ENCODE measurements around the gene CLDN10. TPM values are rescaled to one million over a fixed set of nuclear protein-coding genes. Genes with fewer than 3 reads are reported as not detected.
"Not testable (repeated sequence)": the region's sequence is repeated elsewhere in the genome, so short reads cannot be mapped to it uniquely, and the experiment has no call there.

Gene CLDN10
- total and polyA plus RNA-seq, 12 donors, result 0.21 to 0.72 (median 0.28) TPM; not detected in 4

DNA sequence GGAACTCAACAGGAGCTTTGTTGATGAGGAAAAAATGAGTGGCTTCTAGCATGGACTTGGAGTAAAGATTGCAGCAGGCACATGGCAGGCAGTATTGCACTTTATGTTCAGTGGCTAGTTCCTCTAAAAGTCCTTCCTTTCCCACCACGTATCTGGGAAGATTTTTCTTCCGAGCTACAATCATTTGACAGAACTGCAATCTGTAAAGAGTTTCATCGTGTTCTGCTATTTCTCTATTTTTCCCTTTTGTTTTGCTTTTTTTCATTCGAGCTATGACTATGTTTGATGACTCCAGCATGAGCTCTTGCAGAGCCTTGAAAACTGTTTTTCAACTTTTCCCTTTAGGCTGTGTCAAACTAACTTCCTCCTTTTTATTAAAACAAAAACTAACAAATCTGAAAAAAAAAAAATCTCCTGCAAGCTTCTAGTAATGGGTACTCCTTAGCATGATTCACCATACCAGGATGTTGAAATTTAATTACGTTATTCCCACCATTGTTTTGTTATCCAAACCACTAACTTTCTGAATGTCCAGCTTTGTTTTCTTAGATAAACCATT lies 12.3 kb downstream of the CLDN10 start:
- ATAC-seq (peak in 1 of 8 donors; percentile 22), DNase-seq (no peak)
- TF ChIP-seq, protein P1, sequence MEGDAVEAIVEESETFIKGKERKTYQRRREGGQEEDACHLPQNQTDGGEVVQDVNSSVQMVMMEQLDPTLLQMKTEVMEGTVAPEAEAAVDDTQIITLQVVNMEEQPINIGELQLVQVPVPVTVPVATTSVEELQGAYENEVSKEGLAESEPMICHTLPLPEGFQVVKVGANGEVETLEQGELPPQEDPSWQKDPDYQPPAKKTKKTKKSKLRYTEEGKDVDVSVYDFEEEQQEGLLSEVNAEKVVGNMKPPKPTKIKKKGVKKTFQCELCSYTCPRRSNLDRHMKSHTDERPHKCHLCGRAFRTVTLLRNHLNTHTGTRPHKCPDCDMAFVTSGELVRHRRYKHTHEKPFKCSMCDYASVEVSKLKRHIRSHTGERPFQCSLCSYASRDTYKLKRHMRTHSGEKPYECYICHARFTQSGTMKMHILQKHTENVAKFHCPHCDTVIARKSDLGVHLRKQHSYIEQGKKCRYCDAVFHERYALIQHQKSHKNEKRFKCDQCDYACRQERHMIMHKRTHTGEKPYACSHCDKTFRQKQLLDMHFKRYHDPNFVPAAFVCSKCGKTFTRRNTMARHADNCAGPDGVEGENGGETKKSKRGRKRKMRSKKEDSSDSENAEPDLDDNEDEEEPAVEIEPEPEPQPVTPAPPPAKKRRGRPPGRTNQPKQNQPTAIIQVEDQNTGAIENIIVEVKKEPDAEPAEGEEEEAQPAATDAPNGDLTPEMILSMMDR (IDR thresholded peaks at IDR 0.05), result no peak
- Histone ChIP-seq H3K4me3 (no peak overlapping the region), H3K36me3 (no peaks in the 10 kb centered on the region), H3K27me3 (peaks cover 0 to 12% (median 0%) of the 10 kb centered on the region in 7 donors), H3K27ac (peak overlapping the region in 1 of 10 donors; percentile 28), H3K9me3 (peaks cover 0 to 4% (median 0%) of the 10 kb centered on the region in 11 donors), H3K4me1 (peaks cover 0 to 13% (median 0%) of the 10 kb centered on the region in 9 donors)
- intact Hi-C loops (cut with DNase I), result no loop called here
- WGBS, 2 donors, result 47 to 61% methylated on average over 5 of the region's 5 CpGs

DNA sequence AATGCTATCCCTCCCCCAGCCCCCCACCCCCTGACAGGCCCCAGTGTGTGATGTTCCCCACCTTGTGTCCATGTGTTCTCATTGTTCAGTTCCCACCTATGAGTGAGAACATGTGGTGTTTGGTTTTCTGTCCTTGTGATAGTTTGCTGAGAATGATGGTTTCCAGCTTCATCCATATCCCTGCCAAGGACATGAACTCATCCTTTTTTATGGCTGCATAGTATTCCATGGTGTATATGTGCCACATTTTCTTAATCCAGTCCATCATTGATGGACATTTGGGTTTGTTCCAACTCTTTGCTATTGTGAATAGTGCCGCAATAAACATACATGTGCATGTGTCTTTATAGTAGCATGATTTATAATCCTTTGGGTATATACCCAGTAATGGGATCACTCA lies 13.2 kb downstream of the CLDN10 start:
- intact Hi-C loops (cut with DNase I); H3K27me3 ChIP-seq; H3K9me3 ChIP-seq; H3K36me3 ChIP-seq; ATAC-seq; DNase-seq; H3K4me3 ChIP-seq; H3K27ac ChIP-seq: not testable (repeated sequence)
- 97 to 100% methylated on average over 1 of the region's 1 CpG for WGBS, 2 donors
- H3K4me1 ChIP-seq, result peaks cover 0 to 13% (median 0%) of the 10 kb centered on the region in 9 donors

DNA sequence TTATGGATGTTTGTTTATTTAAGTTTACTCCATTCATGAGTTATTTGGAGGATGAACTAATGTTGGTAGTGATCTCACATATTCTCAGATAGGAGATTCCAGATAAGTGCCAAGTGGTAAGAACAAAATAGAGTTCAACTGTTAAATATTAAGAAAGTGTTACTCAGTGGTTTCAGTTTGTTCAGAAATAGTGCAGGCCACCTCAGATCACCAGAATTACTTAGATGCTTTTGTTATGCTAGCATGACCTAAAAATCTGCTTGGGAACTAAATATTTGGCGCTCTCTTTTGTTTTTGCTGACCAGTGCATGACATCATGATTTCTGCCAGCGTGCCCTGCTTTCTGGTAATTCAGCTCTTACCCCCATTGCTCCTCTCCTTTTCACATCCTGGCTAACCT lies 15.6 kb downstream of the CLDN10 start:
- no peak for ATAC-seq
- TF ChIP-seq, protein P1 (IDR thresholded peaks at IDR 0.05), result no peak
- Histone ChIP-seq H3K36me3 (no peaks in the 10 kb centered on the region), H3K4me3 (no peak overlapping the region), H3K9me3 (peaks cover 0 to 4% (median 0%) of the 10 kb centered on the region in 11 donors), H3K27ac (no peak overlapping the region), H3K4me1 (peaks cover 0 to 13% (median 0%) of the 10 kb centered on the region in 9 donors), H3K27me3 (no peaks in the 10 kb centered on the region)
- no peak for DNase-seq
- WGBS, 2 donors, result 90 to 96% methylated on average over 2 of the region's 2 CpGs
- intact Hi-C loops (cut with DNase I), result no loop called here

DNA sequence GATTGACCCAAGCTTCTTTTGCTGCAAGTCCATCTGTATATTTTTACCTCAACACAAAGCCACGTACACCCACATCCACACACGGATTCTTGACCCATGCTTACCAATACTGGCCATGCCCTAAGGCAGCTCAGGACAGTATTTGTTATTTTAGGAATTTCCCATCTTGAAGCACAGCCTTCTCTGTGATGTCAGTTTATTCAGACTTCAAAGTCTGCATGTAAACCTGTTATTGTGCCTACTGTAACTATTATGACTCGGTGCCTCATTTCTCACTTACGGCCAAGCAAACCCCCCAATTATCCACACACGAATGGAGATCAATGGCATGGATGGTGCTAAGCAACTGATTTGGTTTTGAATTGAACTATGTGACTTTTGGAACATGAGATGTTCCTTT lies 17.5 kb downstream of the CLDN10 start:
- Histone ChIP-seq H3K4me3 (no peak overlapping the region), H3K36me3 (no peaks in the 10 kb centered on the region), H3K27me3 (no peaks in the 10 kb centered on the region), H3K4me1 (peaks cover 0 to 3% (median 0%) of the 10 kb centered on the region in 9 donors), H3K9me3 (peaks cover 0 to 4% (median 0%) of the 10 kb centered on the region in 11 donors), H3K27ac (no peak overlapping the region)
- DNase-seq (no peak), ATAC-seq (no peak)
- 86 to 92% methylated on average over 5 of the region's 5 CpGs for WGBS, 2 donors
- TF ChIP-seq, protein P1 (IDR thresholded peaks at IDR 0.05), result no peak
- intact Hi-C loops (cut with DNase I), result no loop called here

DNA sequence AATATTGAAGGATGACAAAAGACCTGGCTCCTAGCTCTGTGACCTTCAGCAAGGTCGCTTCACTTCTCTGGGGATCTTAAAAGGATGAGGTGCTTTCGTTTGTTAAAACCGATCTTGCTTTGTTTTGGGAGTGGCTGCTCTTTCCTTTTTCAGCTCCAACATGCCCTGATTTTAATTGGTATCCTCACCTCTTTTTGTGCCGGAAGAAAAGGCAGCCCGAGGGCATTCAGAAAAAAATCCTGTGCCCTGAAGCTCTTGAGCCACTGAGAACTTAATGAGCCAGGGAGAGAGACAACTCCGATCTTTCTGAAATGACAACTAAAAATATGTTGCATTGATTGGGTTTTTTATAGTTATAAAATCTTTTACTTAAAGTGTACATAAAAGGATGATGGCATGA lies 19.4 kb downstream of the CLDN10 start:
- TF ChIP-seq, protein P1 (IDR thresholded peaks at IDR 0.05), result no peak
- ATAC-seq, result no peak
- 78 to 81% methylated on average over 6 of the region's 6 CpGs for WGBS, 2 donors

More for the DNA sequence above, 19.4 kb downstream of the CLDN10 start:
- no peak for DNase-seq
- no peak overlapping the region for H3K27ac ChIP-seq
- intact Hi-C loops (cut with DNase I), result no loop called here
- H3K4me3 ChIP-seq, result no peak overlapping the region
- H3K9me3 ChIP-seq, result no peaks in the 10 kb centered on the region
- H3K36me3 ChIP-seq, result no peaks in the 10 kb centered on the region
- H3K4me1 ChIP-seq, result no peaks in the 10 kb centered on the region
- no peaks in the 10 kb centered on the region for H3K27me3 ChIP-seq

All from heart right ventricle (tissue), 16 donors.